IgD-negative memory B cell (primary cell): Measurements from ENCODE around the gene HOXA9. TPM values are rescaled to one million over a fixed set of nuclear protein-coding genes. Genes with fewer than 3 reads are reported as not detected.

Experiments used
- H3K27ac Mint-ChIP-seq, 3 donors: one replicate each; pipeline ENCODE4 v1.8.0; 2020 to 2022; ENCODE audit warnings: mild to moderate bottlenecking in 3 of 3, mixed read lengths in 3 of 3, moderate library complexity in 1 of 3
- H3K27me3 Mint-ChIP-seq: one replicate; pipeline ENCODE4 v1.8.0; 2021; ENCODE audit warnings: mixed read lengths
- H3K36me3 Mint-ChIP-seq: one replicate; pipeline ENCODE4 v1.8.0; 2020; ENCODE audit warnings: mild to moderate bottlenecking, mixed read lengths
- H3K4me1 Mint-ChIP-seq, 3 donors: one replicate each; pipeline ENCODE4 v1.8.0; 2020 to 2022; ENCODE audit warnings: mixed read lengths in 3 of 3, mild to moderate bottlenecking in 1 of 3
- H3K4me3 Mint-ChIP-seq, 4 donors: one replicate each; pipeline ENCODE4 v1.8.0; 2020 to 2022; ENCODE audit warnings: mild to moderate bottlenecking in 4 of 4, mixed read lengths in 4 of 4, moderate library complexity in 3 of 4
- H3K9me3 Mint-ChIP-seq, 3 donors: one replicate each; pipeline ENCODE4 v1.8.0; 2020 to 2021; ENCODE audit warnings: mixed read lengths in 3 of 3, mild to moderate bottlenecking in 1 of 3
- polyA plus RNA-seq: library from polyadenylated mRNA; unstranded; fragments of 300-500 nt; fragmentation: Illumina TruSeq; gene quantifications from one replicate; pipeline ENCODE4 v1.2.3, GENCODE V29; 2021

HOXA9 gene
- polyA plus RNA-seq, 1 donor from 2014 or later, result 0.20 TPM

- Mint-ChIP-seq H3K36me3 (peaks cover 1% of the 10 kb centered on the region), H3K27me3 (peaks cover 51% of the 10 kb centered on the region), H3K27ac (peak overlapping the region in 2 of 3 donors; percentile 39 to 98)
Observed at GRCh38 chr7:27161721-27162560, 3.4 kb downstream of the HOXA9 start.

GRCh38 chr7:27161214-27161720 lies 4.1 kb downstream of the HOXA9 start:
- peak overlapping the region; percentile 92 to 98 (median 93) for H3K27ac Mint-ChIP-seq

More at GRCh38 chr7:27161721-27162560, 3.4 kb downstream of the HOXA9 start:
- Mint-ChIP-seq H3K9me3 (peaks cover 0 to 14% (median 0%) of the 10 kb centered on the region in 3 donors), H3K4me3 (peak overlapping the region in 2 of 4 donors; percentile 70 to 71), H3K4me1 (peaks cover 3 to 35% (median 10%) of the 10 kb centered on the region in 3 donors)

GRCh38 chr7:27160546-27161213 lies 4.7 kb downstream of the HOXA9 start:
- peaks cover 1% of the 10 kb centered on the region for H3K36me3 Mint-ChIP-seq
- H3K4me1 Mint-ChIP-seq, result peaks cover 4 to 35% (median 10%) of the 10 kb centered on the region in 3 donors
- H3K27me3 Mint-ChIP-seq, result peaks cover 55% of the 10 kb centered on the region
- peaks cover 0 to 10% (median 0%) of the 10 kb centered on the region in 3 donors for H3K9me3 Mint-ChIP-seq
- peak overlapping the region; percentile 77 to 94 (median 90) for H3K4me3 Mint-ChIP-seq
- H3K27ac Mint-ChIP-seq, result peak overlapping the region; percentile 92 to 98 (median 93)

More at GRCh38 chr7:27161214-27161720, 4.1 kb downstream of the HOXA9 start:
- peaks cover 55% of the 10 kb centered on the region for H3K27me3 Mint-ChIP-seq
- H3K9me3 Mint-ChIP-seq, result peaks cover 0 to 14% (median 0%) of the 10 kb centered on the region in 3 donors
- H3K36me3 Mint-ChIP-seq, result peaks cover 1% of the 10 kb centered on the region
- peak overlapping the region; percentile 77 to 94 (median 90) for H3K4me3 Mint-ChIP-seq
- H3K4me1 Mint-ChIP-seq, result peaks cover 3 to 35% (median 10%) of the 10 kb centered on the region in 3 donors

- Mint-ChIP-seq H3K27me3 (peaks cover 58% of the 10 kb centered on the region), H3K4me3 (peak overlapping the region; percentile 73 to 94 (median 88)), H3K4me1 (peaks cover 6 to 39% (median 10%) of the 10 kb centered on the region in 3 donors), H3K36me3 (peaks cover 1% of the 10 kb centered on the region), H3K27ac (peak overlapping the region; percentile 84 to 98 (median 92)), H3K9me3 (peaks cover 0 to 13% (median 1%) of the 10 kb centered on the region in 3 donors)
Observed at GRCh38 chr7:27160145-27160545, 5.2 kb downstream of the HOXA9 start.

- H3K4me1 Mint-ChIP-seq, result peaks cover 8 to 45% (median 14%) of the 10 kb centered on the region in 3 donors
- H3K27me3 Mint-ChIP-seq, result peaks cover 61% of the 10 kb centered on the region
- peak overlapping the region; percentile 73 to 94 (median 88) for H3K4me3 Mint-ChIP-seq
- no peaks in the 10 kb centered on the region for H3K36me3 Mint-ChIP-seq
- H3K9me3 Mint-ChIP-seq, result peaks cover 0 to 15% (median 1%) of the 10 kb centered on the region in 3 donors
- peak overlapping the region; percentile 84 to 98 (median 92) for H3K27ac Mint-ChIP-seq
Observed at GRCh38 chr7:27159266-27160144, 5.8 kb downstream of the HOXA9 start.

- Mint-ChIP-seq H3K27ac (peak overlapping the region; percentile 91 to 98 (median 94)), H3K4me1 (peaks cover 8 to 51% (median 14%) of the 10 kb centered on the region in 3 donors)
Observed at GRCh38 chr7:27158436-27159265, 6.7 kb downstream of the HOXA9 start.

GRCh38 chr7:27157702-27158431 lies 7.5 kb downstream of the HOXA9 start:
- peaks cover 8 to 50% (median 14%) of the 10 kb centered on the region in 3 donors for H3K4me1 Mint-ChIP-seq
- peak overlapping the region; percentile 91 to 98 (median 94) for H3K27ac Mint-ChIP-seq
- H3K27me3 Mint-ChIP-seq, result peaks cover 61% of the 10 kb centered on the region
- H3K9me3 Mint-ChIP-seq, result peaks cover 0 to 17% (median 1%) of the 10 kb centered on the region in 3 donors
- H3K36me3 Mint-ChIP-seq, result no peaks in the 10 kb centered on the region
- peak overlapping the region; percentile 54 to 89 (median 69) for H3K4me3 Mint-ChIP-seq

More at GRCh38 chr7:27158436-27159265, 6.7 kb downstream of the HOXA9 start:
- Mint-ChIP-seq H3K9me3 (peaks cover 0 to 17% (median 1%) of the 10 kb centered on the region in 3 donors), H3K27me3 (peaks cover 66% of the 10 kb centered on the region), H3K36me3 (no peaks in the 10 kb centered on the region), H3K4me3 (peak overlapping the region; percentile 38 to 89 (median 50))

GRCh38 chr7:27156916-27157701 lies 8.2 kb downstream of the HOXA9 start:
- Mint-ChIP-seq H3K27ac (peak overlapping the region; percentile 91 to 98 (median 92)), H3K4me1 (peaks cover 8 to 45% (median 14%) of the 10 kb centered on the region in 3 donors), H3K36me3 (no peaks in the 10 kb centered on the region)

GRCh38 chr7:27156508-27156898 lies 8.8 kb downstream of the HOXA9 start, which contains the start of gene HOXA7:
Gene HOXA7 (minus strand): TSS chr7:27156675. CDS start chr7:27156545, 130 bp downstream.
- peaks cover 68% of the 10 kb centered on the region for H3K27me3 Mint-ChIP-seq
- peak within 1 kb of the TSS; percentile 54 to 93 (median 89) for H3K4me3 Mint-ChIP-seq
- H3K27ac Mint-ChIP-seq, result peak within 1 kb of the TSS; percentile 96 to 98 (median 97)
- peaks cover 11 to 48% (median 16%) of the 10 kb centered on the region in 3 donors for H3K4me1 Mint-ChIP-seq
- peaks cover 0 to 17% (median 1%) of the 10 kb centered on the region in 3 donors for H3K9me3 Mint-ChIP-seq
- no peaks in the 10 kb centered on the region for H3K36me3 Mint-ChIP-seq

More at GRCh38 chr7:27156916-27157701, 8.2 kb downstream of the HOXA9 start:
- H3K27me3 Mint-ChIP-seq, result peaks cover 65% of the 10 kb centered on the region
- peak overlapping the region; percentile 30 to 89 (median 61) for H3K4me3 Mint-ChIP-seq
- H3K9me3 Mint-ChIP-seq, result peaks cover 0 to 17% (median 1%) of the 10 kb centered on the region in 3 donors

- peaks cover 0 to 17% (median 1%) of the 10 kb centered on the region in 3 donors for H3K9me3 Mint-ChIP-seq
- H3K36me3 Mint-ChIP-seq, result no peaks in the 10 kb centered on the region
- peak overlapping the region; percentile 96 to 98 (median 97) for H3K27ac Mint-ChIP-seq
- H3K4me3 Mint-ChIP-seq, result peak overlapping the region; percentile 39 to 93 (median 89)
- peaks cover 16 to 49% (median 18%) of the 10 kb centered on the region in 3 donors for H3K4me1 Mint-ChIP-seq
- peaks cover 70% of the 10 kb centered on the region for H3K27me3 Mint-ChIP-seq
Observed at GRCh38 chr7:27155816-27156507, 9.4 kb downstream of the HOXA9 start.
